Globus pallidus (tissue), 1 donor: ENCODE measurements around the gene NELFB.
A peak's percentile ranks its signal among the peaks of the same experiment; 100 is the strongest.

Source experiments
- DNase-seq: peaks from one replicate; pipeline ENCODE4 v3.0.0-alpha.2; 2015; ENCODE audit warnings: low spot score

NELFB gene

DNA sequence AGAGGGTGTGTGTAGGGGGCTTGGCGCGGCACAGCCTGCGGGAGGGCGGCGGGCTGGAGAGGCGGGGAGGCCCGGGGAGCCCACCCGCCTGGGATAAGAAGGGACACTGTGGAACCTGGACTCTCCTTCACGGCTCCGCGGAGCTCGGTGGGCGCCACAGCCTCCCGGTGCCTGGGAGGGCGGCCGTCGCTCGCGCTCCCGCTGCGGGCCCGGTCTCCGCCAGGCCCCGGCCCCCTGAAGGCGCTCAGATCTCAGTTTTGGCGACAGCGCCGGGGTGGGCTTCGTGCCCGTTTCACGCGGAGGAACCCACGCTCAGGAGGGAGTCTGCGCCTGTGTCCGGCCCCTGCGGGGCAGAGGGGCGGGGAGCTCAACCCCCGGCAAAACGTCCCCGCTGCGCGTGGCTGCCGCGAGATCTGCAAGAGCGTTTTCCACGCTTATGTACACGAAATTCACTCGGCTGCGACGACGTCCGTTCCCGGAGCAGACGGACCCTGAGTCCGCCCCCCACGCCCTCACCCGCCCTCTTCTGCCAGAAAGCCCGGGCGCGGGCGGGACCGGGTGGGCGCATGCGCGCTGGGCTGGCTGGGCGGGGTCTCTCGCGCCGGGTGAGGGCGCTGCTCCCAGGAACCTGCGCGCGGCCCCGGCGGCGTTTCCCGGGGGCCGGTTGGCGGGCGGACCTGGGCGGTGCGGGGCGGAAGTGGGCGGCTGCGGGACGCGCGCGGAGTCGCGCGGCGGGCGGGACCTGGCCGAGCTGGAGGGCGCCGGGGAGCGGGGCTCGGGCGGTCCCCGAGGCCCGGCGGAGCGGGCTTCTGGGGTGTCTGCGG lies at the start of gene NELFB:
Gene NELFB, plus strand, starts transcription at position 704 of the 824 bp plus-strand sequence.
- peak; percentile 86 for DNase-seq

DNA sequence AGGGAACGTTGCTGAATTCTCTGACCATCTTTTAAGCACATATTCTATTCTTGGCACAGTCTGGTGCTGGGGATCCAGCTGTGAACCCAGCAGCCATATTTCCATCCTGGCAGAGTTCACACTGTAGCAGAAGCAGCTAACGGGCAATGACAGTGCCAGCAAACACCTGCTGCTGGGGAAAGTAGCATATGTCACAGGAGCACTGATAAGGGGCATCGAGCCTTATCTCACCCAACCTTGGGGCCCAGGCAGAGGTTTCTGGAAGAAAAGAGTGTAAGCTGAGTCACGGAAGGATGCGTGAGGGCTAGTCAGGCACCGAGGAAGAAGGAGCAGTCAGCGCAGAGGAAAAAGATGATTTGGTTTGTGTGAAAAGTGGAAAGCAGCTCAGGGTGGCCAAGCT lies 48.5 kb upstream of the NELFB start:
- no peak for DNase-seq

GRCh38 chr9:137211532-137211931 lies 43.6 kb upstream of the NELFB start:
- no peak for DNase-seq

DNA sequence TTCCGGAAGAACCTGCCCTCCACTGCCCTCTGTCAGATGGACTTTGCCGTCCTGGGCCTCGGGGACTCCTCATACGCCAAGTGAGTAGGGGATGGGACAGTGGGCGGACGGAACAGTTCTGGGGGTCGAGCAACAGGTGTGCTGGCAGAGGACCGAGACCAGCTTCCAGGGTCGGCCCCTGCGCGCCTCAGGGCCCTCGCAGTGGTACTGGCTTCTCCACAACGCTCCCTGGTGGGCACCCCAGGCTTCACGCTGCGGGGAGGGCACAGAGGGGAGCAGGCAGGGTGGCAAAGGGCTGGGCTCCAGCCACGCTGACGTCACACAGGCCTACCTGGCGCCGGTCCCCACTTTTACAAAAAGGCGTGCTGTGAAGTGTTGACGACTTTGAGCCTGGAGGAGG lies 42.6 kb upstream of the NELFB start:
- no peak for DNase-seq

- DNase-seq: no peak
Measured at GRCh38 chr9:137213160-137214060, 41.7 kb upstream of the NELFB start.

GRCh38 chr9:137214620-137215019 lies 40.5 kb upstream of the NELFB start:
- no peak for DNase-seq

GRCh38 chr9:137215196-137215986 lies 39.7 kb upstream of the NELFB start:
- DNase-seq: no peak

GRCh38 chr9:137216188-137216965 lies 38.8 kb upstream of the NELFB start:
- DNase-seq: no peak

- no peak for DNase-seq
Measured at GRCh38 chr9:137217276-137218211, 37.6 kb upstream of the NELFB start.

DNA sequence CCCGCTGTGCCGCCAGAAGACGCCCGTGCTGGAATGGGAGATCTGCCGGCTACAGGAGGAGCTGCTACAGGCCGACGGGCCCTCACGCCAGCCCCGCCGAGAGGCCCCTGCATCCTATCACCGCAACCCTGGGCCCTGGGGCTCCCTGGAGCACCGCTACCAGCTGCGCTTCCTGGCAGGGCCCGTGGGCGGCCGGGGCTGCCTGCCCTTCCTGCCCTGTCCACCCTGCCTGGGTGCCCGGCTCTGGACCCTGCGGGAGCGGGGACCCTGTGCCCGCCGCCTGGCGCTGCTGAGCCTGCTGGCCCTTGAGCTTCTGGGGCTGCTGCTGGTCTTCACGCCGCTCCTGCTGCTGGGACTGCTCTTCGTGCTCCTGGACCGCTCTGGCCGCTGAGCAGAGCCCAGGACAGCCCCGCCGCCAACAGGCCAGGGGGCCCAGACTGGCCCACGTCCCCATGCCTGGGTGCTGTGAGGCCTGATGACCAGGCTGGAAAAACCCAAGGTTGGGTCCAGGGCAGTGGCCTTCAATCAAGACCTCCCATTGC lies 36.8 kb upstream of the NELFB start:
- no peak for DNase-seq

GRCh38 chr9:137218754-137219271 lies 36.3 kb upstream of the NELFB start:
- no peak for DNase-seq

DNA sequence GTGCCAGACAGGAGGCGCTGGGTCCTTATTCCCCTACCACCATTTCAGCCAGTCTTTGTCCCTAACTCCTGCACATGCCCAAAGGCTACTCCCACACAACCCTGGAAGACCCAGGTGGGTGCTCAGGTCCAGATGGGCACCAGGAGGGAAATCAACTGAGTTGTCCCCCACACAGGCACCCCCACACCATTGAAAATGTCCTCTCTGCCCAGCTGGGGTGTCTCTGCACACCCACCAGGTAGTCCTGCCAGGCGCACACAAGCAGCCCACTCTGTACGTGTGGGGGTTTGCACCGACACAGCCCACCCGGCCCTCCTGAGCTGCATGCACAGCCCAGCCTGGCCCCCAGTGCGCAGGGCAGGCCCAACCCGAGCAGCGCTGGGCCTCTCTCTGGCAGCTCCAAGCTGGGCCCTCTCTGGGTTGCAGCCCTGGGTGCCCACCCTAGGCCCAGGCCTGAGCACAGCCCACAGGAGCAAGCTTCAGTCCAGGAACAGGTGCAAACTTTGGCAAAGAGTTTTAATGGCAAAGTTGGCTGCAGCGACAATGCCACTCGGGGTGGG lies 35.3 kb upstream of the NELFB start:
- DNase-seq: no peak

- no peak for DNase-seq
Measured at GRCh38 chr9:137220317-137221094, 34.6 kb upstream of the NELFB start.

DNA sequence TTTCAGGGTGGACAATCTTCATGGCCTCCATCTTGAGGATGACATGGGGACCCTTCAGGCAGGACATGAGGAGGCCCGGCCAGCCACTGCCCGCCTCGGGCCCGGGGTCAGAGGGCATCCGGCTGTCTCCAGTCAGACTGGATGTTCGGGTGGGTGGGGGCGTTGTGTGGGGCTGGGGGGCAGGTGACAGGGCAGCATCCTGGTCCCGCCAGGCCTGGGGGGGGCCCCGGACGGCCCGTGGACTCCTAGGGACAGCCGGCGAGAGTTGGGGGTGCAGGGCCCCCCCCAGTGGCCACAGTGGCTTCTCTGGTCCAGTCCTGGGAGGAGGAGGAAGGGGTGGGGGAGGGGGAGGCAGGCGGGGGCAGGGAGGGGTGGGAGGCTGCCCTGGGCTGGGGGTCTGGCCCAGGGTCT lies 34.0 kb upstream of the NELFB start:
- no peak for DNase-seq

GRCh38 chr9:137221506-137222111 lies 33.5 kb upstream of the NELFB start:
- DNase-seq: no peak

GRCh38 chr9:137222190-137223077 lies 32.7 kb upstream of the NELFB start, which contains the start of gene RNF208:
TSS of gene RNF208 (minus strand) at chr9:137222240. CDS start at chr9:137221212, 1,028 bp downstream.
- DNase-seq: no peak
